Measurements from ENCODE around the gene LINGO1. TPM values are rescaled to one million over a fixed set of nuclear protein-coding genes. Genes with fewer than 3 reads are reported as not detected.
A peak's percentile ranks its signal among the peaks of the same experiment; 100 is the strongest.

Gene LINGO1
- total and polyA plus RNA-seq, 9 of the 15 experiments (the other 6 are each of a cell fraction or from before 2014, with no cell fraction given) = 0.07 to 15.3 (median 2.1) TPM

DNA sequence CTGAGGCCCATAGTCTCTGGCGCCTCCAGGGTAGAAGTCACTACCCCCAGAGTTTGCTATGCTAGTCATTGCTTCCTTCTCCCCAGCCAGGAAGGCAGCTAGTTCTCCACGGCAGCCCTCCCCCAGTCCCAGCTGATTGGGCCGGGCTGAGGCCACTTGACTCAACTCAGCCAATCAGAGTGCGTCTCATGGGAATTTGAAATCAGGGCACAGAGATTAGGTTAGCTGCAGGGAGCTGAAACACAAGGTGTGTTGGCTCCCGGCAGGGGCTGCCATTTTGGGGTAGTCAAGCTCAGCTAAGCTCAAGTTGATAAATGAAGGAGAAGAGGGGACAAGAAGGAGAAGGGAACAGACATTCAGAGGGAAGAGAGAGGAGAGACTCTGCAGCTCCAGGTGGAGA, 32.8 kb downstream of the LINGO1 start (continued):
- TF ChIP-seq, protein P1, sequence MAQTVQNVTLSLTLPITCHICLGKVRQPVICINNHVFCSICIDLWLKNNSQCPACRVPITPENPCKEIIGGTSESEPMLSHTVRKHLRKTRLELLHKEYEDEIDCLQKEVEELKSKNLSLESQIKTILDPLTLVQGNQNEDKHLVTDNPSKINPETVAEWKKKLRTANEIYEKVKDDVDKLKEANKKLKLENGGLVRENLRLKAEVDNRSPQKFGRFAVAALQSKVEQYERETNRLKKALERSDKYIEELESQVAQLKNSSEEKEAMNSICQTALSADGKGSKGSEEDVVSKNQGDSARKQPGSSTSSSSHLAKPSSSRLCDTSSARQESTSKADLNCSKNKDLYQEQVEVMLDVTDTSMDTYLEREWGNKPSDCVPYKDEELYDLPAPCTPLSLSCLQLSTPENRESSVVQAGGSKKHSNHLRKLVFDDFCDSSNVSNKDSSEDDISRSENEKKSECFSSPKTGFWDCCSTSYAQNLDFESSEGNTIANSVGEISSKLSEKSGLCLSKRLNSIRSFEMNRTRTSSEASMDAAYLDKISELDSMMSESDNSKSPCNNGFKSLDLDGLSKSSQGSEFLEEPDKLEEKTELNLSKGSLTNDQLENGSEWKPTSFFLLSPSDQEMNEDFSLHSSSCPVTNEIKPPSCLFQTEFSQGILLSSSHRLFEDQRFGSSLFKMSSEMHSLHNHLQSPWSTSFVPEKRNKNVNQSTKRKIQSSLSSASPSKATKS (CRISPR knock-in tag; IDR thresholded peaks at IDR 0.05) = no peak
- TF ChIP-seq U2AF1 (optimal IDR thresholded peaks at IDR 0.05; ENCODE audit: low read depth, low read length) (no peak), ZBTB1 (CRISPR knock-in tag; IDR thresholded peaks at IDR 0.05; ENCODE audit: borderline replicate concordance, low read depth) (no peak), ZFP1 (CRISPR knock-in tag; IDR thresholded peaks at IDR 0.05) (no peak), ETV5 (CRISPR knock-in tag; IDR thresholded peaks at IDR 0.05; ENCODE audit: low read depth) (no peak), NFIC (IDR thresholded peaks at IDR 0.05) (no peak), SUPT5H (IDR thresholded peaks at IDR 0.05) (no peak), ZNF699 (CRISPR knock-in tag; IDR thresholded peaks at IDR 0.05; ENCODE audit: insufficient replicate concordance) (no peak), SRSF3 (IDR thresholded peaks at IDR 0.05; ENCODE audit: insufficient read depth, low read length) (no peak), XRCC3 (IDR thresholded peaks at IDR 0.05) (no peak), EZH2 (IDR thresholded peaks at IDR 0.05; ENCODE audit: borderline replicate concordance, low read depth, low read length) (no peak), RBM39 (optimal IDR thresholded peaks at IDR 0.05; ENCODE audit: low read depth, low read length) (no peak)
- TF ChIP-seq, protein P2, sequence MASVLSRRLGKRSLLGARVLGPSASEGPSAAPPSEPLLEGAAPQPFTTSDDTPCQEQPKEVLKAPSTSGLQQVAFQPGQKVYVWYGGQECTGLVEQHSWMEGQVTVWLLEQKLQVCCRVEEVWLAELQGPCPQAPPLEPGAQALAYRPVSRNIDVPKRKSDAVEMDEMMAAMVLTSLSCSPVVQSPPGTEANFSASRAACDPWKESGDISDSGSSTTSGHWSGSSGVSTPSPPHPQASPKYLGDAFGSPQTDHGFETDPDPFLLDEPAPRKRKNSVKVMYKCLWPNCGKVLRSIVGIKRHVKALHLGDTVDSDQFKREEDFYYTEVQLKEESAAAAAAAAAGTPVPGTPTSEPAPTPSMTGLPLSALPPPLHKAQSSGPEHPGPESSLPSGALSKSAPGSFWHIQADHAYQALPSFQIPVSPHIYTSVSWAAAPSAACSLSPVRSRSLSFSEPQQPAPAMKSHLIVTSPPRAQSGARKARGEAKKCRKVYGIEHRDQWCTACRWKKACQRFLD (CRISPR knock-in tag; IDR thresholded peaks at IDR 0.05) = no peak
- TF ChIP-seq, protein P3, sequence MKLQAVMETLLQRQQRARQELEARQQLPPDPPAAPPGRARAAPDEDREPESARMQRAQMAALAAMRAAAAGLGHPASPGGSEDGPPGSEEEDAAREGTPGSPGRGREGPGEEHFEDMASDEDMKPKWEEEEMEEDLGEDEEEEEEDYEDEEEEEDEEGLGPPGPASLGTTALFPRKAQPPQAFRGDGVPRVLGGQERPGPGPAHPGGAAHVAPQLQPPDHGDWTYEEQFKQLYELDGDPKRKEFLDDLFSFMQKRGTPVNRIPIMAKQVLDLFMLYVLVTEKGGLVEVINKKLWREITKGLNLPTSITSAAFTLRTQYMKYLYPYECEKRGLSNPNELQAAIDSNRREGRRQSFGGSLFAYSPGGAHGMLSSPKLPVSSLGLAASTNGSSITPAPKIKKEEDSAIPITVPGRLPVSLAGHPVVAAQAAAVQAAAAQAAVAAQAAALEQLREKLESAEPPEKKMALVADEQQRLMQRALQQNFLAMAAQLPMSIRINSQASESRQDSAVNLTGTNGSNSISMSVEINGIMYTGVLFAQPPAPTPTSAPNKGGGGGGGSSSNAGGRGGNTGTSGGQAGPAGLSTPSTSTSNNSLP (IDR thresholded peaks at IDR 0.05; ENCODE audit: borderline replicate concordance, low read depth, low read length) = no peak
- TF ChIP-seq, protein P4, sequence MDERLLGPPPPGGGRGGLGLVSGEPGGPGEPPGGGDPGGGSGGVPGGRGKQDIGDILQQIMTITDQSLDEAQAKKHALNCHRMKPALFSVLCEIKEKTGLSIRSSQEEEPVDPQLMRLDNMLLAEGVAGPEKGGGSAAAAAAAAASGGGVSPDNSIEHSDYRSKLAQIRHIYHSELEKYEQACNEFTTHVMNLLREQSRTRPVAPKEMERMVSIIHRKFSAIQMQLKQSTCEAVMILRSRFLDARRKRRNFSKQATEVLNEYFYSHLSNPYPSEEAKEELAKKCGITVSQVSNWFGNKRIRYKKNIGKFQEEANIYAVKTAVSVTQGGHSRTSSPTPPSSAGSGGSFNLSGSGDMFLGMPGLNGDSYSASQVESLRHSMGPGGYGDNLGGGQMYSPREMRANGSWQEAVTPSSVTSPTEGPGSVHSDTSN (CRISPR knock-in tag; IDR thresholded peaks at IDR 0.05; ENCODE audit: low read depth) = no peak
- TF ChIP-seq, protein P4 (tag; conservative IDR thresholded peaks at IDR 0.05; ENCODE audit: low read depth) = 0 out of 2 replicates have a peak, but pooled peaks have one; percentile 26
- TF ChIP-seq, protein P5, sequence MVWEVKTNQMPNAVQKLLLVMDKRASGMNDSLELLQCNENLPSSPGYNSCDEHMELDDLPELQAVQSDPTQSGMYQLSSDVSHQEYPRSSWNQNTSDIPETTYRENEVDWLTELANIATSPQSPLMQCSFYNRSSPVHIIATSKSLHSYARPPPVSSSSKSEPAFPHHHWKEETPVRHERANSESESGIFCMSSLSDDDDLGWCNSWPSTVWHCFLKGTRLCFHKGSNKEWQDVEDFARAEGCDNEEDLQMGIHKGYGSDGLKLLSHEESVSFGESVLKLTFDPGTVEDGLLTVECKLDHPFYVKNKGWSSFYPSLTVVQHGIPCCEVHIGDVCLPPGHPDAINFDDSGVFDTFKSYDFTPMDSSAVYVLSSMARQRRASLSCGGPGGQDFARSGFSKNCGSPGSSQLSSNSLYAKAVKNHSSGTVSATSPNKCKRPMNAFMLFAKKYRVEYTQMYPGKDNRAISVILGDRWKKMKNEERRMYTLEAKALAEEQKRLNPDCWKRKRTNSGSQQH (CRISPR knock-in tag; IDR thresholded peaks at IDR 0.05) = no peak
- TF ChIP-seq, protein P6, sequence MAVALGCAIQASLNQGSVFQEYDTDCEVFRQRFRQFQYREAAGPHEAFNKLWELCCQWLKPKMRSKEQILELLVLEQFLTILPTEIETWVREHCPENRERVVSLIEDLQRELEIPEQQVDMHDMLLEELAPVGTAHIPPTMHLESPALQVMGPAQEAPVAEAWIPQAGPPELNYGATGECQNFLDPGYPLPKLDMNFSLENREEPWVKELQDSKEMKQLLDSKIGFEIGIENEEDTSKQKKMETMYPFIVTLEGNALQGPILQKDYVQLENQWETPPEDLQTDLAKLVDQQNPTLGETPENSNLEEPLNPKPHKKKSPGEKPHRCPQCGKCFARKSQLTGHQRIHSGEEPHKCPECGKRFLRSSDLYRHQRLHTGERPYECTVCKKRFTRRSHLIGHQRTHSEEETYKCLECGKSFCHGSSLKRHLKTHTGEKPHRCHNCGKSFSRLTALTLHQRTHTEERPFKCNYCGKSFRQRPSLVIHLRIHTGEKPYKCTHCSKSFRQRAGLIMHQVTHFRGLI (CRISPR knock-in tag; IDR thresholded peaks at IDR 0.05) = no peak
